CD4-positive, alpha-beta T cell treated with Interleukin-21 for 1 hour (primary cell): ENCODE data around the gene ING5.

Experiments
- DNase-seq: peaks from one replicate; pipeline ENCODE4 v3.0.0-alpha.2; 2020

The ING5 gene

GRCh38 chr2:241672243-241673188 lies 29.3 kb upstream of the ING5 start:
- DNase-seq: no peak

GRCh38 chr2:241673189-241673663 lies 28.6 kb upstream of the ING5 start:
- DNase-seq: no peak

- DNase-seq: no peak
Observed at GRCh38 chr2:241673797-241674725, 27.8 kb upstream of the ING5 start.

- DNase-seq: no peak
Observed at GRCh38 chr2:241675885-241676284, 26.0 kb upstream of the ING5 start.

GRCh38 chr2:241676665-241677064 lies 25.2 kb upstream of the ING5 start:
- no peak for DNase-seq

- no peak for DNase-seq
Observed at GRCh38 chr2:241677392-241677791, 24.4 kb upstream of the ING5 start.

GRCh38 chr2:241678307-241678706 lies 23.5 kb upstream of the ING5 start:
- no peak for DNase-seq

GRCh38 chr2:241678784-241679540 lies 22.9 kb upstream of the ING5 start:
- no peak for DNase-seq

GRCh38 chr2:241680044-241680443 lies 21.8 kb upstream of the ING5 start:
- no peak for DNase-seq

- no peak for DNase-seq
Observed at GRCh38 chr2:241680827-241681599, 20.8 kb upstream of the ING5 start.

GRCh38 chr2:241686324-241686649 lies 15.6 kb upstream of the ING5 start:
- DNase-seq: no peak

GRCh38 chr2:241686650-241687425 lies 15.0 kb upstream of the ING5 start, which contains the start of gene DTYMK:
TSS of gene DTYMK (minus strand) at chr2:241686815. CDS start at chr2:241686783, 32 bp downstream.
- peak; percentile 96 for DNase-seq

GRCh38 chr2:241689306-241689705 lies 12.5 kb upstream of the ING5 start:
- DNase-seq: no peak

- DNase-seq: no peak
Observed at GRCh38 chr2:241690202-241690717, 11.6 kb upstream of the ING5 start.

- no peak for DNase-seq
Observed at GRCh38 chr2:241692448-241692847, 9.4 kb upstream of the ING5 start.

GRCh38 chr2:241695651-241696050 lies 6.2 kb upstream of the ING5 start:
- DNase-seq: no peak

GRCh38 chr2:241701149-241701398 lies 765 bp upstream of the ING5 start:
- DNase-seq: no peak

GRCh38 chr2:241702155-241703031 lies 554 bp downstream of the ING5 start:
- peak; percentile 88 for DNase-seq

- DNase-seq: no peak
Observed at GRCh38 chr2:241703032-241703604, 1.3 kb downstream of the ING5 start.

- no peak for DNase-seq
Observed at GRCh38 chr2:241706537-241706936, 4.7 kb downstream of the ING5 start.
